ENCODE data around the gene SNRPD3.
"Not testable (repeated sequence)": the region's sequence is repeated elsewhere in the genome, so short reads cannot be mapped to it uniquely, and the experiment has no call there.

Gene SNRPD3

GRCh38 chr22:24601217-24602104 is 45.7 kb downstream of the SNRPD3 start:
- no peaks in the 10 kb centered on the region for H3K9me3 Mint-ChIP-seq
- no peak for ATAC-seq
- H3K4me1 Mint-ChIP-seq, result peaks cover 18% of the 10 kb centered on the region
- H3K36me3 Mint-ChIP-seq, result no peaks in the 10 kb centered on the region
- H3K27me3 Mint-ChIP-seq, result no peaks in the 10 kb centered on the region
- H3K4me3 Mint-ChIP-seq, result no peak overlapping the region
- no peak overlapping the region for H3K27ac Mint-ChIP-seq

GRCh38 chr22:24602105-24602749 is 46.4 kb downstream of the SNRPD3 start:
- H3K4me3 Mint-ChIP-seq, H3K36me3 Mint-ChIP-seq, H3K27ac Mint-ChIP-seq, H3K9me3 Mint-ChIP-seq, H3K27me3 Mint-ChIP-seq, ATAC-seq: not testable (repeated sequence)
- H3K4me1 Mint-ChIP-seq, result peaks cover 18% of the 10 kb centered on the region

- Mint-ChIP-seq H3K4me1 (peaks cover 26% of the 10 kb centered on the region), H3K27ac (peak within 1 kb of the TSS; percentile 49)
- H3K36me3 Mint-ChIP-seq, H3K4me3 Mint-ChIP-seq, H3K9me3 Mint-ChIP-seq, ATAC-seq, H3K27me3 Mint-ChIP-seq: not testable (repeated sequence)
Measured at GRCh38 chr22:24602847-24603769, 47.3 kb downstream of the SNRPD3 start, which contains the start of gene GGT1. TSS of gene GGT1 (plus strand) at chr22:24603193. CDS start at chr22:24611082, 7,889 bp downstream.

GRCh38 chr22:24603770-24604629 is 48.2 kb downstream of the SNRPD3 start:
- ATAC-seq, result peak; percentile 14
- not testable (repeated sequence) for H3K9me3 Mint-ChIP-seq, H3K27me3 Mint-ChIP-seq, H3K4me3 Mint-ChIP-seq, H3K36me3 Mint-ChIP-seq
- peak overlapping the region; percentile 49 for H3K27ac Mint-ChIP-seq
- peaks cover 30% of the 10 kb centered on the region for H3K4me1 Mint-ChIP-seq

GRCh38 chr22:24606340-24606739 is 50.5 kb downstream of the SNRPD3 start:
- peaks cover 28% of the 10 kb centered on the region for H3K4me1 Mint-ChIP-seq
- ATAC-seq, result not testable (repeated sequence)

GRCh38 chr22:24607429-24607983 is 51.7 kb downstream of the SNRPD3 start:
- H3K27ac Mint-ChIP-seq, result peak overlapping the region; percentile 98
- H3K9me3 Mint-ChIP-seq, H3K27me3 Mint-ChIP-seq, H3K36me3 Mint-ChIP-seq: not testable (repeated sequence)
- ATAC-seq, result peak; percentile 86
- H3K4me3 Mint-ChIP-seq, result peak overlapping the region; percentile 91
- peaks cover 24% of the 10 kb centered on the region for H3K4me1 Mint-ChIP-seq

More at GRCh38 chr22:24606340-24606739, 50.5 kb downstream of the SNRPD3 start:
- H3K27ac Mint-ChIP-seq, H3K9me3 Mint-ChIP-seq, H3K27me3 Mint-ChIP-seq, H3K4me3 Mint-ChIP-seq, H3K36me3 Mint-ChIP-seq: not testable (repeated sequence)

- H3K9me3 Mint-ChIP-seq, H3K36me3 Mint-ChIP-seq, H3K27me3 Mint-ChIP-seq: not testable (repeated sequence)
- peak overlapping the region; percentile 98 for H3K27ac Mint-ChIP-seq
- H3K4me1 Mint-ChIP-seq, result peaks cover 21% of the 10 kb centered on the region
- peak; percentile 13 for ATAC-seq
- H3K4me3 Mint-ChIP-seq, result peak overlapping the region; percentile 91
Measured at GRCh38 chr22:24608327-24608726, 52.5 kb downstream of the SNRPD3 start.

- H3K4me3 Mint-ChIP-seq, H3K27ac Mint-ChIP-seq, ATAC-seq, H3K36me3 Mint-ChIP-seq, H3K27me3 Mint-ChIP-seq, H3K9me3 Mint-ChIP-seq: not testable (repeated sequence)
- peaks cover 12% of the 10 kb centered on the region for H3K4me1 Mint-ChIP-seq
Measured at GRCh38 chr22:24609888-24610287, 54.1 kb downstream of the SNRPD3 start.

GRCh38 chr22:24614794-24615193 is 59.0 kb downstream of the SNRPD3 start:
- H3K4me1 Mint-ChIP-seq, H3K36me3 Mint-ChIP-seq, H3K9me3 Mint-ChIP-seq, ATAC-seq, H3K27me3 Mint-ChIP-seq, H3K27ac Mint-ChIP-seq, H3K4me3 Mint-ChIP-seq: not testable (repeated sequence)

- not testable (repeated sequence) for H3K27ac Mint-ChIP-seq, ATAC-seq, H3K27me3 Mint-ChIP-seq, H3K9me3 Mint-ChIP-seq, H3K4me3 Mint-ChIP-seq, H3K4me1 Mint-ChIP-seq
- H3K36me3 Mint-ChIP-seq, result peaks cover 12% of the 10 kb centered on the region
Measured at GRCh38 chr22:24621244-24621643, 65.4 kb downstream of the SNRPD3 start.

- H3K27ac Mint-ChIP-seq, H3K4me3 Mint-ChIP-seq, ATAC-seq, H3K27me3 Mint-ChIP-seq, H3K4me1 Mint-ChIP-seq, H3K9me3 Mint-ChIP-seq: not testable (repeated sequence)
- peaks cover 18% of the 10 kb centered on the region for H3K36me3 Mint-ChIP-seq
Measured at GRCh38 chr22:24622596-24622995, 66.8 kb downstream of the SNRPD3 start.

Data from stimulated activated memory B cell treated with anti-CD40 and anti-IgM and Interleukin-4, amounts not matched to agents 10 μg/mL and 1 μg/mL and 100 μg/mL, for 72 hours (primary cell).